ENCODE measurements around the gene FNDC3B.

Gene FNDC3B

DNA sequence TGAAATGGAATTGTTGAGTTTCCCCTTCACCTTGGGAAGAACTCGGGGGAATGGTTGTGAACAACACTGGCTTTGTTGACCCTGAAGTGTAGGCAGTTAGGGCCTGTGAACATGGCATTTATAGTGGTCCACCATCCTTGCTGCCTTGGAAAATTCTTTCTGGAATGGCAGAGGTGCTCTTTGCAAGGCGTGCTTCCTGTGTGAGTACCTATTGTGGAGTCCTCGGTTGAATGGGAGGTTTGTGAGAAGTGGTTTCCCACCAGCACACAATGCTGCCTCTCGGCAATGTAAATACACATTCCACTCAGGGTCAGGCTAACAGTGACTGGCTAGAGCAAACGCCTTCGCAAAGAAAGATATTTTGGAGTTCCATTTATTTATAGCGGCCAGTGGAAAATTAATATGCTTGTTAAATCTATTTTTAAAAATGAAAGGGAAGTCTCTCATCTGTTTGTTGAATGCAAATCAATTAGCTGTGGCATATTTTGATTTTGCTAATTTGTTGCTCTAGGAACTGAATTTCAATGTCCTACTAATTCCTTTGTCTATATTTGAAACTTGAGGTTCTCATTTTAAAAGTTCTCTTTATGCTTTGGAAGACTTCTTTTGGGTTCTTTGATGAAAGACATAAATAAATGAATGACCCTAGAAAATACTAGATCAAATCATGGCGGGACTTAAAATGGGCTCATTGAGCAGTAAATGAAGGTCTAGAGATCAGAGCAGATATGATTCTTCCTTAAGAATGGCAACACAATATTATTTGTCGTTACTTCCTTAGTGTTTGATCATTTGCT lies 59.5 kb downstream of the FNDC3B start:
- no peak for DNase-seq

DNA sequence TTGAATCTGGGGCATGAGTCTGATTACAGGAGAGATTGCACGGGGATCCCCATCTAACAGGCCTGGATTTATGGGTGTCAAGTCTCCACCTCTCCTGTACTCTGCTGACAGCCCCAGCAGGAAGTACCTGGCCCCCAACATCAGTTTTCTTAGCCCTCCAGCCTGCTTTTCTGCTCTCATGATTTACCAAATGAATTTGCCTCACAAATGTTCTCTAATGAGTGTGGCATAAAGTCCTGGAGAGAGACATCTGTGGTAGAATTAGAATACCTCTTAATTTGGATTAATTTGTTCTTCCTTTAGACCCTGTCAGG lies 60.1 kb downstream of the FNDC3B start:
- no peak for DNase-seq

- DNase-seq = no peak
Observed at GRCh38 chr3:172100482-172100881, 61.1 kb downstream of the FNDC3B start.

DNA sequence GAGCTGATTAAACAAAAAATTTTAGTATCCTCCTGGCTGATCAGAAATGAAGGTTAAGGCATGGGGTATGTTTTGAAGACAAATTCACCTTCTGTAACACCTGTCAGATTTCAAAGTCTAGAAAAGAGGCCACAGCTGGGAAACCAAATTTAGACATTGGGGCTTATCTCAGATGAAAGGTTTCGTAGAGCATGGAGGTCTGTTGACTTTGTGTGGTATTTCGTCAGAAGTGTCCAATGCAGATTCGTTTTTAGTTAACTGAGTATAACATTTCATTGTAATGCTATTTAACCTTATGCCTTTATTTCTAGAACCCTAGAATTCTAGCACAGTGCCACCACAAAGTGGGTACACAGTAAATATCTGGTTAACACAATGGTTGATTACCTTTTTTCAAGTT lies 61.7 kb downstream of the FNDC3B start:
- DNase-seq = no peak

GRCh38 chr3:172102123-172102882 lies 62.9 kb downstream of the FNDC3B start:
- DNase-seq = no peak

- no peak for DNase-seq
Observed at GRCh38 chr3:172102883-172103310, 63.5 kb downstream of the FNDC3B start.

DNA sequence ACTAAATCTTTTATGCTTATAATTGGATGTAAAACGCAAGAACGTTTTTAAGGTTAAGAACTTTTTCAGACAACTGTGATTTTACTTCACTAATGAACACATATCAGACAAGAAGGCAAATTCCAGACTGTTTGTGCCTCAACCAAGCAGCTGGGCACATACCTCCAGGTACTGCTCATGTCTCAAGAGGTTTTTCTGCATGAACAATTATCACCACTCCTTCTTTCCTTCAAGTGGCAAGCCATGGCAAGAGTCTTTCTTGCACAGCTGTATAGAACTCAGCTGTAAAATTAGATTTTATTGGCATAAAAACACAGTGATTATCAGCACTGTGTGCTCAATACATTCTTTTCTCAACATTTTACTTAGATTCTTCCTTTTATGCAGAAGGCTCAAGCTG lies 64.3 kb downstream of the FNDC3B start:
- DNase-seq = no peak

- no peak for DNase-seq
Observed at GRCh38 chr3:172104471-172105072, 65.2 kb downstream of the FNDC3B start.

- DNase-seq = no peak
Observed at GRCh38 chr3:172106037-172106954, 66.9 kb downstream of the FNDC3B start.

- DNase-seq = peak; percentile 46
Observed at GRCh38 chr3:172106989-172107388, 67.6 kb downstream of the FNDC3B start.

GRCh38 chr3:172107403-172107802 lies 68.0 kb downstream of the FNDC3B start:
- peak; percentile 42 for DNase-seq

- no peak for DNase-seq
Observed at GRCh38 chr3:172110127-172110779, 70.9 kb downstream of the FNDC3B start.

DNA sequence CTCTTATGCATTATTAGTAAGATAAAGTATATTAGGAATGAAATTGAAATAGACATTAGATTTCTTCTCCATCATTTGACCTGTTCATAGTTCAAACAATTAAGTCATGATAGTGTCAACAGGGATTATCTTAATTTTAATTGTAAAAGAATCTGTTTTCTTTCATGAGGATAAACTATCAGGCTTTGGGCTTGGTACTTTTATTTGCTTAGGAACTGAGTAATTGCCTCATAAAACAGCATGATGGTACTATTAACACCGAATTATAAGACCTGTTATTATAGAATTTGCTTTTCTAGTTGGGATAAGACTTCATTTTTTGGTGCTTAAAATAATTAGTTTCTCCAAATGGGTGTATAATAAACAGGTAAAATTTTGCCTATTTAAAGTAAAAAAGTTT lies 71.8 kb downstream of the FNDC3B start:
- no peak for DNase-seq

DNA sequence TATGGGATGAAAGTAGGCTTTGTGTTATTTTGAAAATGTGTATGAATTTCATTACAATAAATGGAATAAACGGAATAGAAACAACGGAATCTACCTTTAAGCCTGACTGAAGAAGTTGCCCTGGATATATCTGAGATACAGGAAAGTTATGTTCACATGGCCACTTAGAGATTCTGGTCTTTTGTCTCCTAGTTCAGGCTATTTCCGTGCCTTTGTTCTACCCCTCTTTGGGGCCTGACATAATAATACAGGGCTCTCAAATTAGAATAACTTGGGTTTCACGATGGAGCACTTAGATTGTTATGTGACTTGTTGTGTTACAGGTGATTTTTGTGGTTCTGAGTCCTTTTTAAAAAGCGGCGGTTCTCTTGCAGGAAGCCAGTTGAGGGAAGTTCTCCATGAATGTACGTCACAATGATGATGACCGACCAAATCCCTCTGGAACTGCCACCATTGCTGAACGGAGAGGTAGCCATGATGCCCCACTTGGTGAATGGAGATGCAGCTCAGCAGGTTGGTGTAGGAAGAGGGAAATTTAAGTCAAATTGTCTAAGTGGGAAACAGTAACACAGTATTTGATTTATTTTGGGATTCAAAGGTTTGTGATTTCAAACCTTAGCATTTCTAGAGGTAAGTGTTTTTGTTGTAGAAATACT lies 72.8 kb downstream of the FNDC3B start:
- no peak for DNase-seq

GRCh38 chr3:172112734-172113120 lies 73.3 kb downstream of the FNDC3B start:
- no peak for DNase-seq

DNA sequence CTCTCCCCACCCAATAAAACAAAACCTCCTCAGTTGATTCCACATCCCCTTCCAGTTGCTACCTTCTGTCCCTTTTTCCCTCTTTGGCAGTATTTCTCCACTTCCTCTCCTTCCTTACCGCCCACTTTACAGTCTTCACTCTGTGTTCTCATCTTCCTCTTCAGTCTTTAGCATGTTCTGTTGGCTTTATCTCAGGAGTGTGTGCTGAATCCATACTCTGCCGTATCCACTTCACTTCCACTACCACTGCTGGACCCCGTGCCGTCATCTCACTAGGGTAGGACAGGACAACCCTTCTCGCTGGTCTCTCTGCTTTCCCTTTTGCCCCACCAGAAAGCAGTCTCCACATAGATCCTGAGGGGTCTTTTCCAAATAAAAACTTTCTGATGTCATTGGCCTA lies 74.3 kb downstream of the FNDC3B start:
- DNase-seq = no peak

GRCh38 chr3:172115059-172115458 lies 75.7 kb downstream of the FNDC3B start:
- DNase-seq = no peak

- DNase-seq = no peak
Observed at GRCh38 chr3:172115787-172116186, 76.4 kb downstream of the FNDC3B start.

DNA sequence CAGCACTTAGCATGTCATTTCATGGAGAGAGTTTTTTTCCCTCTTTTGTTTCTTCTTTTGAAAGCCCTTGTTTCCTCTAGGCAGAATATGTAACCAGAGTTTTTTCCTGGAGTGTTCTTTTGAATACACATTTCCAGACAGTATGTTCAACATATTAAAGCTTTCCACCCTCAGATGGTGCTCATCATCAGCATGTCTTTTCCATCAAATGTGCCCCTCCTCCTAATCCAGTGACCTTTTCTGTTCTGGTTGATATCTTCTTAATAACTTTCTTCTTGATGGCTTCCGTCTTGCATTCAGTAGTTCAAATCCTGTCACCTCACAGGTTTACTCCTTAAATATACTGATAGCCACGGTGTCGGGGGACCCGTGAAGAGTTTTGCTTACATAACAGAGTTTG lies 78.6 kb downstream of the FNDC3B start:
- DNase-seq = no peak

DNA sequence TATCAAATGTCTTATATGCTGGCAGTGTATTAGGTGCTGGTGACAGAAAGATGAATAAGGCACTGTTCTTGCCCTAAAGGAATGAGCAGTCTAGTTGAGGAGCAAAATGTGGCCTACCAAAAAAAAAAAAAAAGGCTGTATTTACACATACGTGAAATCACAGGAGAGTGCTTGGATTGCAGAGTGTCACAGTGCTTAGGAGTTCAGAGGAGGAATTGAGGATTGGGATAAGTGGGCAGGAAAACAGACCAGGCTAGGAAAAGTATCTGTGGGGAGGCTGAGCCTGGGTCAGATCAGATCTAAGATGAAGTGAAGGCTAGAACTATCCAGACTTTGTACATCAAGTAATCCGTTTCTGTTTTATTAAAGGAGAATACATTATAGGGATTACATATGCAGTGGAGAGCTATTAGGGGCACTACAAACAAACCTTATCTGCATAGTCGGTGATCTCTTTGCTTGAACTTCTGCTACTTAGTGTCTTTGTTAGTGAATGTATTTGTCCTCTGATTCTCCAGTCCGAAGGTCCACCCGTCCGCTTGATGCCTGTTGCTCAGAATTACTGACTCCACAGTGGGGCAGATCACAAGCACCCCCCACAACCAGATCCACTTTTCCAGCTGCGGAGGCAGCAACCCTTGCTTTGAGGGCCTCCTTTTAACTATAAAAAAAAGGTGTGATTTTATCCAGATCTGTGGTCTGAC lies 80.0 kb downstream of the FNDC3B start:
- DNase-seq = no peak

- no peak for DNase-seq
Observed at GRCh38 chr3:172120912-172121311, 81.5 kb downstream of the FNDC3B start.
